Activated CD8-positive, alpha-beta memory T cell treated with anti-CD3 and anti-CD28 coated beads, Interleukin-2, amount 10 ng/mL, durations not matched to agents 7 days and 5 days (primary cell): ENCODE results near the gene SCAI. TPM values are rescaled to one million over a fixed set of nuclear protein-coding genes. Genes with fewer than 3 reads are reported as not detected.
"Not testable (repeated sequence)": the region's sequence is repeated elsewhere in the genome, so short reads cannot be mapped to it uniquely, and the experiment has no call there.

ENCODE experiments used
- ATAC-seq: fragments of 150-1000 bp; cut with Tn5 transposase; one replicate; pipeline ENCODE4 v1.10.0; 2021; ENCODE audit warnings: moderate library complexity
- CTCF ChIA-PET: fragments of 350-600 bp; sonication (Branson Sonifier 250); formaldehyde crosslinking; loops from one replicate; lab custom pipeline; 2021; ENCODE audit warnings: antibody characterized with exemption; lab: Charles Lee
- DNase-seq: peaks from one replicate; pipeline ENCODE4 v3.0.0-alpha.2; 2020
- H3K27ac Mint-ChIP-seq: one replicate; pipeline ENCODE4 v1.8.0; 2021; ENCODE audit warnings: mild to moderate bottlenecking, mixed read lengths
- H3K27me3 Mint-ChIP-seq: one replicate; pipeline ENCODE4 v1.8.0; 2021; ENCODE audit warnings: mixed read lengths
- H3K36me3 Mint-ChIP-seq: one replicate; pipeline ENCODE4 v1.8.0; 2021; ENCODE audit warnings: mild to moderate bottlenecking, mixed read lengths
- H3K4me1 Mint-ChIP-seq: one replicate; pipeline ENCODE4 v1.8.0; 2021; ENCODE audit warnings: mixed read lengths
- H3K4me3 Mint-ChIP-seq: one replicate; pipeline ENCODE4 v1.8.0; 2021; ENCODE audit warnings: mild to moderate bottlenecking, moderate library complexity, mixed read lengths
- H3K9me3 Mint-ChIP-seq: one replicate; pipeline ENCODE4 v1.8.0; 2022; ENCODE audit warnings: low read depth, mixed read lengths
- total RNA-seq, 2 experiments: library from RNA; stranded (reverse); gene quantifications; one replicate each; pipeline ENCODE4 v1.2.3, GENCODE V29; 2021

SCAI gene
- total RNA-seq, 2 experiments from 2014 or later, result 9.4 to 13.7 TPM

- no peaks in the 10 kb centered on the region for H3K27me3 Mint-ChIP-seq
- H3K27ac Mint-ChIP-seq, result no peak overlapping the region
- no peak overlapping the region for H3K4me3 Mint-ChIP-seq
- H3K36me3 Mint-ChIP-seq, result peaks cover 4% of the 10 kb centered on the region
- ATAC-seq, result no peak
- no peak for DNase-seq
- H3K4me1 Mint-ChIP-seq, result peaks cover 10% of the 10 kb centered on the region
- CTCF ChIA-PET, result interaction anchor here (0.6 to 0.7 kb wide), 2 partner anchors 250 to 546 kb away, joined by 3 read pairs; no protein-coding TSS in a partner anchor
- no peaks in the 10 kb centered on the region for H3K9me3 Mint-ChIP-seq
Measured at GRCh38 chr9:124960409-124960752, 182.9 kb downstream of the SCAI start.

- not testable (repeated sequence) for H3K4me3 Mint-ChIP-seq, H3K27ac Mint-ChIP-seq, H3K27me3 Mint-ChIP-seq, H3K36me3 Mint-ChIP-seq, H3K9me3 Mint-ChIP-seq, DNase-seq, ATAC-seq, H3K4me1 Mint-ChIP-seq
- CTCF ChIA-PET, result interaction anchor here (0.7 kb wide), 1 partner anchor 720 kb away, joined by 3 read pairs; no protein-coding TSS in a partner anchor
Measured at GRCh38 chr9:124959671-124960408, 183.5 kb downstream of the SCAI start.

- ATAC-seq, result no peak
- Mint-ChIP-seq H3K4me3 (no peak overlapping the region), H3K9me3 (no peaks in the 10 kb centered on the region), H3K36me3 (no peaks in the 10 kb centered on the region), H3K27ac (no peak overlapping the region), H3K4me1 (no peaks in the 10 kb centered on the region), H3K27me3 (no peaks in the 10 kb centered on the region)
- DNase-seq, result no peak
- CTCF ChIA-PET, result no interaction called here
Measured at GRCh38 chr9:124954255-124954654, 189.1 kb downstream of the SCAI start.

- CTCF ChIA-PET, result interaction anchor here (1.0 kb wide), 1 partner anchor 18 kb away, joined by 3 read pairs; no protein-coding TSS in a partner anchor
- no peak for ATAC-seq
- H3K27ac Mint-ChIP-seq, result no peak overlapping the region
- no peaks in the 10 kb centered on the region for H3K36me3 Mint-ChIP-seq
- no peaks in the 10 kb centered on the region for H3K4me1 Mint-ChIP-seq
- no peak for DNase-seq
- no peaks in the 10 kb centered on the region for H3K27me3 Mint-ChIP-seq
- H3K4me3 Mint-ChIP-seq, result no peak overlapping the region
- H3K9me3 Mint-ChIP-seq, result no peaks in the 10 kb centered on the region
Measured at GRCh38 chr9:124950050-124950718, 193.1 kb downstream of the SCAI start.

GRCh38 chr9:124949387-124949786 is 193.9 kb downstream of the SCAI start:
- no peaks in the 10 kb centered on the region for H3K36me3 Mint-ChIP-seq
- no peaks in the 10 kb centered on the region for H3K27me3 Mint-ChIP-seq
- H3K27ac Mint-ChIP-seq, result no peak overlapping the region
- H3K9me3 Mint-ChIP-seq, result no peaks in the 10 kb centered on the region
- CTCF ChIA-PET, result interaction anchor here (0.6 to 1.0 kb wide), 2 partner anchors 19 to 30 kb away, joined by 3 read pairs; no protein-coding TSS in a partner anchor
- no peak for DNase-seq
- no peaks in the 10 kb centered on the region for H3K4me1 Mint-ChIP-seq
- ATAC-seq, result no peak
- H3K4me3 Mint-ChIP-seq, result no peak overlapping the region

- no peaks in the 10 kb centered on the region for H3K9me3 Mint-ChIP-seq
- H3K36me3 Mint-ChIP-seq, result peaks cover 1% of the 10 kb centered on the region
- DNase-seq (no peak), ATAC-seq (no peak)
- H3K4me1 Mint-ChIP-seq, result peaks cover 2% of the 10 kb centered on the region
- H3K4me3 Mint-ChIP-seq, result no peak overlapping the region
- no peak overlapping the region for H3K27ac Mint-ChIP-seq
- H3K27me3 Mint-ChIP-seq, result no peaks in the 10 kb centered on the region
- CTCF ChIA-PET, result interaction anchor here (0.6 kb wide), 1 partner anchor 13 kb away, joined by 3 read pairs; no protein-coding TSS in a partner anchor
Measured at GRCh38 chr9:124947727-124948391, 195.5 kb downstream of the SCAI start.

GRCh38 chr9:124946167-124946566 is 197.2 kb downstream of the SCAI start:
- ATAC-seq, result no peak
- Mint-ChIP-seq H3K9me3 (no peaks in the 10 kb centered on the region), H3K27ac (no peak overlapping the region), H3K4me1 (peaks cover 10% of the 10 kb centered on the region), H3K4me3 (no peak overlapping the region), H3K36me3 (peaks cover 2% of the 10 kb centered on the region), H3K27me3 (no peaks in the 10 kb centered on the region)
- DNase-seq, result no peak
- CTCF ChIA-PET, result no interaction called here

- Mint-ChIP-seq H3K27me3 (no peaks in the 10 kb centered on the region), H3K4me3 (peak overlapping the region; percentile 93), H3K27ac (peak overlapping the region; percentile 95), H3K36me3 (peaks cover 15% of the 10 kb centered on the region), H3K9me3 (no peaks in the 10 kb centered on the region), H3K4me1 (peaks cover 28% of the 10 kb centered on the region)
- DNase-seq (peak; percentile 86), ATAC-seq (peak; percentile 51)
- CTCF ChIA-PET, result interaction anchor here (0.6 to 1.3 kb wide), 5 partner anchors 25 to 202 kb away, joined by 3 to 13 read pairs (median 4); partner anchors contain the start of genes ARPC5L, RPL35, SCAI and WDR38
Measured at GRCh38 chr9:124941679-124942561, 201.4 kb downstream of the SCAI start.

- Mint-ChIP-seq H3K4me1 (peaks cover 28% of the 10 kb centered on the region), H3K36me3 (peaks cover 16% of the 10 kb centered on the region), H3K27ac (peak within 1 kb of the TSS; percentile 95), H3K27me3 (no peaks in the 10 kb centered on the region), H3K9me3 (no peaks in the 10 kb centered on the region), H3K4me3 (peak within 1 kb of the TSS; percentile 93)
- CTCF ChIA-PET, result interaction anchor here (0.7 to 1.3 kb wide), 4 partner anchors 26 to 203 kb away, joined by 3 to 13 read pairs (median 4); partner anchors contain the start of genes ARPC5L, RPL35, SCAI and WDR38
- DNase-seq, result peak; percentile 95
- peak; percentile 86 for ATAC-seq
Measured at GRCh38 chr9:124940894-124941678, 202.2 kb downstream of the SCAI start, which contains the start of gene GOLGA1. GOLGA1 (minus strand) TSS chr9:124941083; CDS start chr9:124938711, 2,372 bp downstream.

- Mint-ChIP-seq H3K36me3 (peaks cover 22% of the 10 kb centered on the region), H3K27ac (peak overlapping the region; percentile 95), H3K4me3 (peak overlapping the region; percentile 93), H3K27me3 (no peaks in the 10 kb centered on the region), H3K9me3 (no peaks in the 10 kb centered on the region), H3K4me1 (peaks cover 28% of the 10 kb centered on the region)
- DNase-seq, result no peak
- no peak for ATAC-seq
- CTCF ChIA-PET, result interaction anchor here (1.2 kb wide), 1 partner anchor 202 kb away, joined by 3 read pairs; the partner anchor contains the start of gene SCAI
Measured at GRCh38 chr9:124940521-124940893, 202.8 kb downstream of the SCAI start.

GRCh38 chr9:124939944-124940343 is 203.4 kb downstream of the SCAI start:
- CTCF ChIA-PET, result interaction anchor here (1.0 to 1.6 kb wide), 3 partner anchors 11 to 203 kb away, joined by 3 to 4 read pairs (median 3); partner anchors contain the start of gene SCAI
- peak overlapping the region; percentile 95 for H3K27ac Mint-ChIP-seq
- no peaks in the 10 kb centered on the region for H3K9me3 Mint-ChIP-seq
- peaks cover 22% of the 10 kb centered on the region for H3K36me3 Mint-ChIP-seq
- H3K27me3 Mint-ChIP-seq, result no peaks in the 10 kb centered on the region
- DNase-seq (no peak), ATAC-seq (no peak)
- H3K4me1 Mint-ChIP-seq, result peaks cover 28% of the 10 kb centered on the region
- H3K4me3 Mint-ChIP-seq, result peak overlapping the region; percentile 93
